NCI-H1694 treated with DMSO at 0.1 percent for 48 hours (cell line): ENCODE measurements around the gene TMEM255B.
"Not testable (repeated sequence)": the region's sequence is repeated elsewhere in the genome, so short reads cannot be mapped to it uniquely, and the experiment has no call there.

Experiments used
- DNase-seq: peaks from one replicate; lab custom pipeline; 2025; lab: John Stamatoyannopoulos, UW

Gene TMEM255B

DNA sequence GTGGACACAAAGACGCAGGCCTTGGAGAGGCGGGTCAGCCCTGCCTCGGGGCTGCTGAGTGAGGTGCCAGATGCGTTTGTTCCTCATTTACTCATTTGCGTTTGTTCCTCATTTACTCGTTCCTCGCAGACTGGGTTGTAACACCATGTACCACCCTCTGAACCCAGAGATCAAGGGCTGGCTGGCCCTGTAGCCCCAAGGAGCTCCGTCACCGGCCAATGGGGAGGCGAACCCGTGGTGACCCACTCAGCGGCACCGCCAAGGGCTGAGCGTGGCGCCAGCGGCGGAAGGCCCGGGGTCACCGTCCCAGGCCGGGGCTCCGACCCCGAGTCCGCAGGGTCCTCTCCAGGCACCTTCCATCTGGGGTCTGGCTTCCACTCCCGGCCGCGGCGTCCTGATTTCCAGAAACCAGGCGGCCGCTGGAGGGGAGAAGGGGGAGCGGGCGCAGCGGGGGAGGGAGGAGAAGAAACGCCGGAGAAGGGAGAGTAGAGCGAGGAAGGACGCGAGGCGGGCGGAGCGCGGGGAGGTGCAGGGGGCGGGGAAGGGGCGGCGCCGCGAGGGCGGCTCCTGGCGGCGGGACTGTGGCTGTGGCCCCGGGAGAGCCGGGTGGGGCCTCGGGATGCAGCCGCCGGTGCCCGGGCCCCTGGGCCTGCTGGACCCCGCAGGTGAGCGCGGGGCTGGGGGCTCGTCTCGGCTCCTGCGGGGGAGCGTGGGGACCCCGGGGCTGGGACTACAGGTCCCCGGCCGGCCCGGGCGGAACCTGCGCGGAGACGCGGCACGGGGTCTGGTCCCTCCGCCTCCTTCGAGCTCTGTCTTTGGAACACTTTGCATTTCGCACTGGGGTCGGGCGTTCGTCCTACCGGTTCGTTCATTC, at the start of gene TMEM255B:
TMEM255B (plus strand) TSS at position 576 of the 874 bp plus-strand sequence; CDS start at position 620, 44 bp downstream.
- peak; percentile 49 for DNase-seq

GRCh38 chr13:113722921-113723320, 36.1 kb upstream of the TMEM255B start:
- DNase-seq: no peak

GRCh38 chr13:113723410-113724015, 35.5 kb upstream of the TMEM255B start:
- no peak for DNase-seq

- DNase-seq: no peak
Measured at GRCh38 chr13:113724016-113724758, 34.8 kb upstream of the TMEM255B start.

DNA sequence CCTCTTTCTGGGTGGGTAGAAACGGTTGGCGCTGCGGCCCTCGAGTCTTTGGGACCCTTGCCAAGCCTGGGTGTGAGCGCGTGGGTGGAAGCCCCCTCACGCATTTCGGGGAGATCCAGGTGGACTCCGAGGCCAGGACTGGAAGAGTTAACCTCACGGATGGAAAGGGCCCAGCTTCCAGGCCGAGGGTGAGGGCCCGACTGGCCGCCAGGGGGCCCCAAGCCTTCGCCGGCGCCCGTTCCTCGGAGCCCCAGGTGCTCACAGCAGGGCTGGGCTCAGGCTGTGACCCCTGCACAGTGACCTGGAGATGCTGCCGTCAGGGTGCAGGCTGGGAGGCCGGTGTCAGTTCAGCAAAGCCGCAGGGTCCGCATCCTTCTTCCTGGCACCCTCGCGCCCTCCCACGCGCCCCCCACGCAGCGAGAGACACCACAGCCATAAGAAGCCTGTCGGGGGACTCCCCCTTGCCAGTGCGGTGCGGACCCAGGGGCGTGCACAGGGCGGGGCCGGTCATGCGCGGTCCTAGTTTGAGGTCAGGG, 34.2 kb upstream of the TMEM255B start:
- DNase-seq: peak; percentile 56

GRCh38 chr13:113725329-113726105, 33.5 kb upstream of the TMEM255B start:
- DNase-seq: not testable (repeated sequence)

DNA sequence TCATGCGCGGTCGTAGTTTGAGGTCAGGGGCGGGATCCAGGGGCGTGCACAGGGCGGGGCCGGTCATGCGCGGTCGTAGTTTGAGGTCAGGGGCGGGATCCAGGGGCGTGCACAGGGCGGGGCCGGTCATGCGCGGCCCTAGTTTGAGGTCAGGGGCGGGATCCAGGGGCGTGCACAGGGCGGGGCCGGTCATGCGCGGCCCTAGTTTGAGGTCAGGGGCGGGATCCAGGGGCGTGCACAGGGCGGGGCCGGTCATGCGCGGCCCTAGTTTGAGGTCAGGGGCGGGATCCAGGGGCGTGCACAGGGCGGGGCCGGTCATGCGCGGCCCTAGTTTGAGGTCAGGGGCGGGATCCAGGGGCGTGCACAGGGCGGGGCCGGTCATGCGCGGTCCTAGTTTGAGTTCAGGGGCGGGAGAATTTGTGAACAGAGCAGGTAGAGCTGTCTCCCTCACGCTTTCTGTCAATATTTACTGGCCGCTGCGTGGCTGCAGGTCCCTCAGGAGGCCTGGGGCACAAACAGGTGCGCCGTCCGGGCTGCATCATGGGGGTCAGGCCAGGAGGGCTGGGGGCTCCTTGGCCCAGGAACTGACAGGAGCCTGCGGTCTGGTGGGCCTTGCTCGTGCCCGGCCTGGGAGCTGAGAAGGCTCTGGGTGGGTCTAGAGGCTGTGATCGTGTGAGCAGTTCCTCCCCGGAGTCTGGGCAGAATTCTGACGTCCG, 32.8 kb upstream of the TMEM255B start:
- not testable (repeated sequence) for DNase-seq

- DNase-seq: no peak
Measured at GRCh38 chr13:113726961-113727411, 32.0 kb upstream of the TMEM255B start.

GRCh38 chr13:113728571-113729054, 30.4 kb upstream of the TMEM255B start:
- no peak for DNase-seq

GRCh38 chr13:113729187-113730019, 29.6 kb upstream of the TMEM255B start:
- DNase-seq: peak; percentile 30

DNA sequence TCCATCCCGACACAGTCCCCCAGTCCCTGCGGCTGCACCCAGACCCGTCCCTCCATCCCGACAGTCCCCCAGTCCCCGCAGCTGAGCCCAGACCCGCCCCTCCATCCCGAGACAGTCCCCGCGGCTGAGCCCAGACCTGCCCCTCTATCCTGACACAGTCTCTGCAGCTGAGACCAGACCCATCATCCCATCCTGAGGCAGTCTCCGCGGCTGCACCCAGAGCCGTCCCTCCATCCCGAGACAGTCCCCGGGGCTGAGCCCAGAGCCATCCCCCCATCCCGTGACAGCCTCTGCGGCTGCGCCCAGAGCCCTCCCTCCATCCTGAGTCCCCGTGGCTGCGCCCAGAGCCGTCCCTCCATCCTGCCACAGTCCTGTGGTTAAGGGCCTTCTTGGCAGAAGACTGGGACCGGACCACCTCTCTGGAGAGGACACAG, 28.8 kb upstream of the TMEM255B start:
- no peak for DNase-seq

- DNase-seq: no peak
Measured at GRCh38 chr13:113730831-113731191, 28.2 kb upstream of the TMEM255B start.

DNA sequence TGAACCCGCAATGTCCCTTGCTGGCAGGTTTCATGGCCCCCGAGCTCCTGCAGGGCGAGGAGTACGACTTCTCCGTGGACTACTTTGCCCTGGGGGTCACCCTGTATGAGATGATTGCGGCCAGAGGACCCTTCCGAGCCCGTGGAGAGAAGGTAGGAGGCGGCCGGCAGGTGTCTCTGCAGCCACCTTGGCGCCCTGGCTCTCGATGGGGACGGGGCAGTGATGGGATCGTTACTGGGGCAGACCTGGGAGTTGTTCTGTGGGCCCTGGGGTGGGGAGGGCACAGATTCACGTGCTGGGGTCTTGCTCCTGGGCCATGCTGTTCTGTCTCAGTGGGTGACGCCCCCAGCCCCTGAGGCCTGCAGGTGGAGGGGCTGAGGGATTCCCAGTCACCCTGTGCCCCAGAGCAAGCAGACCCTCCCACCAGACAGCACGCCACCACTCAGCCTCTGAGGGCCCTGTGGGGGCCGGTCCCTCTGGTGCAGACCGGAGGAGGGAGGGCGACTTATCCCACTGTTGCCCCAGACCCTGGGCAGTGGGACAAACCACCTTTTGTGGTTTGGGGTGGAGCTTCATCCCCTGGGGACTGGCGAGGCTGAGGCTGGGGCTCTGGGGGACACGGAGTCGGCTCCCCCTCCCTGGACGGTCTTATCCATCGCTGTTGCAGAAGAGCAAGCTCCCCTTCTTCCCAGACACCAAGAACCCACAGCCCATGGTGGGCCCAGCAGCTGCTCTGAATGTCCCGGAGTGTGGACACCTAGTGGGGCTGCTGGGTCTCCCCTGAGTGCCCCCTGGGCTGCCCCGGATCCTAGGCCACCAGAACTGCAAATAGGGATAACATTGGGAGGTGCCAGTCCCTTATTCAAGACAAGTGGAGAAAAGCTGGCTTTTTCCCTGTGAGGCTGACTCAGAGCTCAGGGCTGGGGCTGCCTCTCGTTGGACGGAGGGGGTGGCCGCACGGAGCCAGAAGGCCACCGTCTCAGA, 27.5 kb upstream of the TMEM255B start:
- DNase-seq: no peak

DNA sequence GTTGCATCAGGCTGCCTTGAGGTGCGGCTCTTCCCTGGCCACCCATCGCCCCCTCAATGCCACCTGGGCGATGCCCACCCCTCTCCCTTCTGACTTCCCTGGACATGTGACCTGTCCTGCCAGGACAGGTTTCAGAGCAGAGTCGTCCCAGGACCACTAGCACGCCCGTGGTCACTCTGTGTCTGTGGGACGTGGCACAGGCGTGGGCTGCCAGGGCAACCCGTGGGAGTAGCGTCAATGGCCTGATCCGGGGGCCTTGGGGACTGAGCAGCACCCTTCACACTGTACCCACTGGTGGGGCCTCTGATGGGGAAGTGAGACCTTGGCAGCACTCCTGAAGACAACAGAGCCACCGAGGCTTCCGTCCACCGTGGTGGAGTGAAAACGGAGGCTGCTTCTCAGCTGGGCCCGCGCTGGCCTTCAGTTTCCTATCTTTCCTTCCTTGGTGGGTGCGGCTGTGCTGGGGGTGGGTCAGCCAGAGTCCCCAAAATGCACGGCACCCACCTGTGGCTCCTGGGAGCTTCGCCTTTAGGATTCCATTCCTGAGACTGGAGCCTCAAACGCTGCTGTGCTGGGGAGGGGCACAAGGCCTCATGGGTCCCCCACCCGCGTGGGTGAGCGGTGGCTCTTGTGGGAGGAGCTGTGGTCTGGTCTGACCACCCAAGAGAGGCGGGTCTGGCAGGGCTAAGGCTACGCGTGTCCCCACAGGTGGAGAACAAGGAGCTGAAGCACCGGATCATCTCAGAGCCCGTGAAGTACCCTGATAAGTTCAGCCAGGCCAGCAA, 26.7 kb upstream of the TMEM255B start:
- DNase-seq: no peak

DNA sequence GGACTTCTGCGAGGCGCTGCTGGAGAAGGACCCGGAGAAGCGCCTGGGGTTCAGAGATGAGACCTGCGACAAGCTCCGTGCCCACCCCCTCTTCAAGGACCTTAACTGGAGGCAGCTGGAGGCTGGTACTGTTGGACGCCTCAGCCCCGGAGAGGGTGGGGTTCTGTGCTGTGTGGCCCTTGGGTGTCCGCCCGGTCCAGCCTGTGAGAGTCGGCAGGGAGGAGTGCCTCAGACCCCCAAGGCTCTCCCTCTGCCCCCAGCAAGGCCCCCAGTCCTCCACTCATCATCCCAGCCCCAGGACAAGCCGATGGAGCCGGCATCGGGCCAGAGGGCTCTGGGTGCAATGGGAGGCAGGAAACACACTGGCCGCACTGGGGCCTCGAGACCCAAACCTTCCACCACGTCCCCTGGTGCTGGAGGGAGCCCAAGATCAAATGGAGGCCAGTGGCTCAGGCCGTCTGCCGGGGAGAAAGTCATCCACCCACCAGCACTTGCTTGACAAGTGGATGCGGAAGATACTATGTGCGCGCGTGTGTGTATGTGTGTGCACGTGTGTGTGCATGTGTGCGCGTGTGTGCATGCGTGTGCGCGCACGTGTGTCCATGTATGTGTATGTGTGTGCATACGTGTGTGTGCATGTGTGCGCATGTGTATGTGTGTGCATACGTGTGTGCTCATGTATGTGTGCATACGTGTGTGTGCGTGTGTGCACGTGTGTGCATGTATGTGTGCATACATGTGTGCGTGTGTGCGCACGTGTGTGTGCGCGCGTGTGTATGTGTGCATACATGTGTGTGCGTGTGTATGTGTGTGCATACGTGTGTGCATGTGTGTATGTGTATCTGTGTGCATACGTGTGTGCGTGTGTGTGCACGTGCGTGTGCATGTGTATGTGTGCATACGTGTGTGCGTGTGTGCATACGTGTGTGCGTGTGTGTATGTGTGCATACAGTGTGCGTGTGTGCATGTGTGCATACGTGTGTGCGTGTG, 25.8 kb upstream of the TMEM255B start:
- DNase-seq: no peak

- DNase-seq: no peak
Measured at GRCh38 chr13:113734099-113734825, 24.8 kb upstream of the TMEM255B start.
